K562 (cell line): ENCODE data around the gene ELF2. TPM values are rescaled to one million over a fixed set of nuclear protein-coding genes. Genes with fewer than 3 reads are reported as not detected.

Experiments
- ATAC-seq: fragments of 200-7000 bp; cut with Tn5 transposase; 3 replicates; pipeline ENCODE4 v1.9.1; 2020; ENCODE audit warnings: moderate library complexity
- BruUV-seq: library from RNA; stranded (reverse); fragments of 400-500 nt; replicated peaks from 2 replicates; lab custom pipeline; 2021; lab: Mats Ljungman, UMichigan
- CTCF ChIA-PET: fragments of 300-600 bp; formaldehyde crosslinking; extraction: SDS; loops from one replicate; lab custom pipeline; 2021; ENCODE audit warnings: low intra/inter-chr PET ratio; lab: Yijun Ruan, JAX
- POLR2A ChIA-PET: fragments of 300-600, 350-650 bp; sonication (Branson Sonifier 250); formaldehyde crosslinking; extraction: SDS; loops from one replicate; lab custom pipeline; 2021; ENCODE audit warnings: antibody characterized with exemption, inconsistent platforms; lab: Yijun Ruan, JAX
- DNase-seq, 4 experiments: peaks; one replicate each; pipeline versions ENCODE4 v3.0.0 to v3.0.0-alpha.2; 2011 to 2018; ENCODE audit warnings: low spot score in 3 of 4, mixed read lengths in 3 of 4; ENCODE audit errors: extremely low read depth in 1 of 4
- FAIRE-seq: peaks from 2 replicates; lab custom pipeline; 2011; peaks lifted over from hg19 to GRCh38; lab: Jason Lieb, UNC
- H2AFZ ChIP-seq: 2 replicates; pipeline ENCODE4 v1.6.0; 2011; ENCODE audit warnings: low read depth, low read length, control low read depth, inconsistent platforms
- H3K27ac ChIP-seq: fragments of 200-600 bp; 3 replicates; pipeline ENCODE4 v1.8.0; 2011; ENCODE audit warnings: low read depth, mild to moderate bottlenecking, control low read depth, inconsistent platforms, low read length, moderate library complexity, mixed read lengths; ENCODE audit errors: extremely low read depth
- H3K27me3 ChIP-seq, 2 experiments: fragments of 300-600 bp in 1 of 2; 2 replicates in 1 of 2; 3 replicates in 1 of 2; pipeline versions ENCODE4 v1.6.0 to v1.8.0; 2011; ENCODE audit warnings: inconsistent platforms in 2 of 2, low read length in 2 of 2, mild to moderate bottlenecking in 1 of 2, mixed read lengths in 1 of 2, moderate library complexity in 1 of 2; ENCODE audit not compliant: control insufficient read depth in 2 of 2, insufficient read depth in 2 of 2
- H3K36me3 ChIP-seq: fragments of 300-600 bp; 3 replicates; pipeline ENCODE4 v1.8.0; 2011; ENCODE audit warnings: mild to moderate bottlenecking, low read length, inconsistent platforms; ENCODE audit not compliant: control insufficient read depth, insufficient read depth
- H3K4me1 ChIP-seq, 2 experiments: fragments of 200-600 bp in 1 of 2; replicated peaks in 1 of 2; 2 replicates in 1 of 2; 3 replicates in 1 of 2; pipeline versions ENCODE4 v1.5.1 to v1.8.0; 2011; ENCODE audit warnings: inconsistent platforms in 2 of 2, low read length in 2 of 2, mild to moderate bottlenecking in 1 of 2, mixed read lengths in 1 of 2, moderate library complexity in 1 of 2; ENCODE audit not compliant: control insufficient read depth in 2 of 2, insufficient read depth in 2 of 2
- H3K4me2 ChIP-seq: 2 replicates; pipeline ENCODE4 v1.6.1; 2011; ENCODE audit warnings: low read length, control low read depth, inconsistent platforms, mixed read lengths; ENCODE audit not compliant: insufficient read depth
- H3K4me3 ChIP-seq: fragments of 200-600 bp; sonication (generic), shearing (Covaris generic); 2 replicates; pipeline ENCODE4 v1.5.1; 2016; ENCODE audit warnings: control low read depth, inconsistent platforms
- H3K79me2 ChIP-seq: fragments of 200-600 bp; 3 replicates; pipeline ENCODE4 v1.8.0; 2011; ENCODE audit warnings: low read length, inconsistent platforms; ENCODE audit not compliant: control insufficient read depth, insufficient read depth
- H3K9ac ChIP-seq, 2 experiments: 2 replicates each; pipeline versions ENCODE4 v1.6.0 to v1.6.1; 2011; ENCODE audit warnings: low read depth in 2 of 2, low read length in 2 of 2, control low read depth in 1 of 2, inconsistent platforms in 1 of 2, mild to moderate bottlenecking in 1 of 2, mixed read lengths in 1 of 2; ENCODE audit not compliant: insufficient read depth in 1 of 2
- H3K9me1 ChIP-seq: one replicate; pipeline ENCODE4 v1.6.0; 2011; ENCODE audit warnings: inconsistent platforms, mild to moderate bottlenecking, low read length, moderate library complexity; ENCODE audit not compliant: control insufficient read depth, insufficient read depth
- H3K9me3 ChIP-seq: replicated peaks from 2 replicates; pipeline ENCODE4 v1.5.1; 2011; ENCODE audit warnings: low read depth, low read length, inconsistent platforms; ENCODE audit not compliant: control insufficient read depth, insufficient read depth
- H4K20me1 ChIP-seq: replicated peaks from 2 replicates; pipeline ENCODE4 v1.6.1; 2011; ENCODE audit warnings: low read length, inconsistent platforms, mixed read lengths; ENCODE audit not compliant: control insufficient read depth, insufficient read depth
- CTCF ChIP-seq, 3 experiments: IDR thresholded peaks in 2 of 3; conservative IDR thresholded peaks in 1 of 3; 2 replicates each; pipeline ENCODE4 v1.5.1; 2011 to 2012; ENCODE audit warnings: low read length in 3 of 3, mild to moderate bottlenecking in 3 of 3, control low read depth in 2 of 3, improper control_type of control experiment in 1 of 3, inconsistent platforms in 1 of 3, low read depth in 1 of 3, mixed read lengths in 1 of 3, moderate library complexity in 1 of 3; ENCODE audit not compliant: insufficient read depth in 2 of 3
- RAD21 ChIP-seq, 2 experiments: fragments of 250-450 bp in 1 of 2; fragments of 450-650 bp in 1 of 2; sonication (Bioruptor Pico) in 1 of 2; formaldehyde crosslinking in 1 of 2; IDR thresholded peaks in 1 of 2; conservative IDR thresholded peaks in 1 of 2; 2 replicates each; pipeline versions ENCODE4 v1.4.0 to v1.8.0; 2020 to 2022; ENCODE audit warnings: mild to moderate bottlenecking in 2 of 2, moderate library complexity in 1 of 2
- ZBTB5 ChIP-seq: fragments of 450-650 bp; IDR thresholded peaks from 2 replicates; pipeline ENCODE4 v1.6.1; 2017; ENCODE audit warnings: antibody characterized with exemption
- WGBS: fragments of 100-300 bp; shearing (Covaris generic); methylation state at CpG from one replicate; pipeline ENCODE4 v1.1.6; 2016; ENCODE audit warnings: low coverage, mixed read lengths; ENCODE audit not compliant: insufficient coverage; ENCODE audit errors: missing lambda C conversion rate; 5-methylcytosine and 5-hydroxymethylcytosine counted together
- in situ Hi-C: fragments of 300-500 bp; cut with MboI; formaldehyde crosslinking; loops from 4 replicates; pipeline ENCODE4 v1.15.0; 2018; ENCODE audit warnings: inconsistent platforms, mixed read lengths
- intact Hi-C: fragments of 100-400 bp; cut with micrococcal nuclease; formaldehyde crosslinking; loops from 2 replicates; pipeline ENCODE4 v1.14.2; 2022
- polyA plus RNA-seq, 8 experiments: library from polyadenylated mRNA; depleted of rRNA in 4 of 8; stranded (reverse) in 5 of 8; unstranded in 3 of 8; fragments of >200 nt; fragmentation: Nextera tagmentation in 2 of 8; fragmentation: Illumina TruSeq in 1 of 8; extraction: Ambion mirVana in 2 of 8; extraction: Trizol in 1 of 8; gene quantifications; 2 replicates each; pipeline versions ENCODE4 v1.2.1 to v1.2.3, GENCODE V29; 2011 to 2014; ENCODE audit warnings: inconsistent platforms in 1 of 8, missing spikeins in 1 of 8
- total RNA-seq, 7 experiments: library from RNA; depleted of rRNA in 6 of 7; stranded (reverse); fragments of >200 nt in 6 of 7; fragmentation: Illumina TruSeq in 2 of 7; extraction: Trizol in 2 of 7; gene quantifications; 2 replicates each; pipeline versions ENCODE4 v1.2.1 to v1.2.3, GENCODE V29; 2011 to 2021; ENCODE audit warnings: low replicate concordance in 1 of 7

ELF2 gene
- total and polyA plus RNA-seq, 9 of the 15 experiments (the other 6 are each of a cell fraction or from before 2014, with no cell fraction given), result 9.4 to 58.7 (median 41.6) TPM

GRCh38 chr4:139212900-139213299, 35.9 kb upstream of the ELF2 start:
- CTCF ChIA-PET, result no interaction called here
- no peaks in the 10 kb centered on the region for H4K20me1 ChIP-seq
- H2AFZ ChIP-seq, result peak overlapping the region; percentile 88
- H3K4me3 ChIP-seq, result no peak overlapping the region
- no peak for DNase-seq
- no TSS peak for BruUV-seq
- peaks cover 8 to 21% of the 10 kb centered on the region in 2 experiments for H3K4me1 ChIP-seq
- no peak overlapping the region for H3K4me2 ChIP-seq
- in situ Hi-C loops, result no loop called here
- H3K9me3 ChIP-seq, result no peaks in the 10 kb centered on the region
- no peak for FAIRE-seq
- no peaks in the 10 kb centered on the region for H3K27me3 ChIP-seq
- intact Hi-C loops, result loop anchor here (5.0 kb wide), 1 partner anchor 36 kb away; the partner anchor contains the start of gene ELF2
- WGBS, result 37% methylated on average over 3 of the region's 3 CpGs
- H3K27ac ChIP-seq, result no peak overlapping the region
- TF ChIP-seq CTCF (IDR thresholded peaks at IDR 0.05 in 2 of 3, conservative IDR thresholded peaks at IDR 0.05 in 1 of 3; ENCODE audit: insufficient read depth in 2 of 3, low read depth in 1 of 3, low read length in 3 of 3) (peak in 1 of 3 experiments; percentile 37; a peak in 2 of 6 replicates), ZBTB5 (no peak), RAD21 (CRISPR knock-in tag; conservative IDR thresholded peaks at IDR 0.05 in 1 of 2, IDR thresholded peaks at IDR 0.05 in 1 of 2) (peak in 1 of 2 experiments; percentile 16; a peak in 1 of 4 replicates)
- POLR2A ChIA-PET, result interaction anchor here (0.9 kb wide), 1 partner anchor 9 kb away, joined by 3 read pairs; no protein-coding TSS in a partner anchor
- no peak overlapping the region for H3K9ac ChIP-seq
- 0 out of 3 replicates have a peak, but pooled peaks have one; percentile 9 for ATAC-seq
- H3K9me1 ChIP-seq, result no peaks in the 10 kb centered on the region
- no peaks in the 10 kb centered on the region for H3K36me3 ChIP-seq
- H3K79me2 ChIP-seq, result no peaks in the 10 kb centered on the region
